GM19372 (cell line): Measurements from ENCODE around the gene GPC6.

Source experiments
- ATAC-seq: cut with Tn5 transposase; IDR thresholded peaks from one replicate; pipeline ENCODE4 v1.9.1; 2021; ENCODE audit warnings: mild to moderate bottlenecking, low read depth, moderate library complexity; ENCODE audit not compliant: unreplicated experiment

The GPC6 gene

DNA sequence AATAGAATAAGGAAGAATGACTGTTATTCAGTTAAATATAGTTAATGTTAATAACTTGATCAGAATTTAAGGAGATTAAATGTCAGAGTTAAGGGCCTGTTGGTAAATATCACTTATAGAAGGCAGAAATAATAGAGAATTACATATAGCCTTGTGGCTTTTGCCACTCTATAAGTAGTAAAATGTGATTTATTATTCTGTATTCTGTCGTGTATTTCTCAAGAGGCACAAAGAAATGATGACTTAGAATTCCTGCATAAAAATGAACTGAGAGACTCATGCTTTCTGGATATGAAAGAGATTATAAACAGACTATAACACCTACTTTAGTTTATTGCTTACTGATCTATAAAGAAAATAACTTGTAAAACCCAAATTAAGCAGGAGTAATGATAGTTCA is 40.1 kb downstream of the GPC6 start:
- ATAC-seq = no peak

DNA sequence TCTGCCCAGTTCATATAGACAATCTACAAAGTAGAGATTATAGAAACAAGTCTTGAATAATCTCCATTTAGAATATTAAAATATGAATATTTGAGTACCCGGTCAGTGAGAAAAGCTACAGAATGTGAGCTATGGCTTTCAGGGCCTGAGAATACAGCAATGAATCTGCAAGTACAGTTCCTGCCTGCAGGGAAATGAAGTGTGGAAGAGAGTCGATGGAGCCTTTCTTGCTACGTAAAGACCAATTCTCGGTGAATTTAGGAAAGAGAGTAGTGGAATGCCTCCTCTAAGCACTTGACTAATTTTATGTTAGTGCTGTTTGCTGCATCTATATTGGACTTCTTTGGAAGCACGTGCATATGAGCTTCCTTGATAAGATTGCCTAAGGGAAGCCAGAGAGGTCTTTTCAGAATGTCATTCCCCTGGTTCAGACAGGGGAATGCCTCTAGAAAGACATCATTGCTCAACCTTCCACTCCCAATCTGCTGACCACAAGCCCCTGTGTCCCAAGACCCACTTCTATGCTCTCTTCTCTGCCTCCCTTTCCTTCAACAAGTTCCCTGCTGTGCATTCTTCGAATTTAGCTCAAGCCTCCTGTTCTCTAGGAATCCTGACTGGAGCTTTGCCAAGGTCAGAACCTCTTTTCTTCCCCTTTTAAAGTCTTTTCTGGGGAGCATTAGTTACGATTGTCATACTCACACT is 41.9 kb downstream of the GPC6 start:
- ATAC-seq = no peak

DNA sequence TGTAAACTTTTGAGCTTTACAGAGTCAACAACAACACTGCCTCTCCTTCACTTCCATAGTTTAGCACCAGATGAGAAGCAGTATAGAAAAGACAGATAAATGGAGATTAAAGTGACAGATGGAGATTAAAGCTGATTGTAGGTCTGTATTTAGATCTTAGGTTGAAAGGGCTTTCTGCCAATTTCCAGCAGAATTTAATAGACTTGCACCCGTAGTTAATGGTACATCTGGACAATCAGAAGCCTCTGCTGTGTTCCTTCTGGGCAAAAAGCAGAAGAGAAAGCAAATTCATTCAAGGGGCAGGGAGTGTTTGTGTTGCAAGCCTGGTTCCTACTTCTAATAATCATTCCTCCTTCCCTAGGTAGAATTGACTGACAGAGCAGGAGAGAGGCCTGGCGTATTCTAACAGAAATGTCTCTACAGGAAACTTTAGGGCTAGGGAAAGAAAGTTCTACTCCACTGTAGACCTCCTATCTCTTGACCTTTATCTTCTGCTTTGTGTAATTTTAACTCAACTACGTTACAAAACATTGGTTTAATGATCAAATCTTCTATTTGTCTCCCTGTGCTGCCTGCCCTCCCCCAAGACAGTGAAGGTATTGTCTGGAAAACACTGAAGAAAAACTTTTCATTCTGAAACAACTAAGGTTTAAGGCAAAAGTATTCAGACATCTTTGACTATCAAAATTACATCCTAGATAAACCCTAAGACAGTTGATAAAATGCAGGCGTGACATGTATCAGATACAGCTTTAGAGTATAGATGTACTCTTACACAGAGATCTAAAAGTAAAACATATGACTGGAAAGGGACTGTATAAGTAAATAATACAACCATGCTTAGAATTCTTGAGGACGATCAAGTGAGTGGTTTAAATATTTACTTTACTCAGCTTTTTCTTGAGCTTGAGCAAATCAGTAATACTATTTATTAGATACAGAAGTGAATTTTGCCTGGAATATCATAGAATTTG is 44.4 kb downstream of the GPC6 start:
- ATAC-seq = no peak

DNA sequence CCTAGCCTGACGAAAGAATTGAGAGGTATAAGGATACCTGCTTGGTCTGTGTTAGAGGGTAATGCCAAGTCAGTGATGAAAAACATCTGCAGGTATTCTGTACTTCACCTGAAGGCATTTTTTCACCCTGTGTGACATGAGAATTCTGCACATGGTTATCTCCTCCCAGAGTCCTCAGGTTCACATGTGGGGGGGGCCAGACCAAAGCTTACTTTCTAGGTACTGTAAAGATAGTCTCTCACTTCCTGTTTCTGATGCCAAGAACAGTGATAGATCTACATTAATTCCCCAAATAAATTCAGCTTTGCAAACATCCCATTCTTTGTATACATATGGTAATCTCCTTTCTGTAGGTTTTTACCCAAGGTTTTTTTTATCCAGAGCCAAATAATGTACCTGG is 53.4 kb downstream of the GPC6 start:
- no peak for ATAC-seq

DNA sequence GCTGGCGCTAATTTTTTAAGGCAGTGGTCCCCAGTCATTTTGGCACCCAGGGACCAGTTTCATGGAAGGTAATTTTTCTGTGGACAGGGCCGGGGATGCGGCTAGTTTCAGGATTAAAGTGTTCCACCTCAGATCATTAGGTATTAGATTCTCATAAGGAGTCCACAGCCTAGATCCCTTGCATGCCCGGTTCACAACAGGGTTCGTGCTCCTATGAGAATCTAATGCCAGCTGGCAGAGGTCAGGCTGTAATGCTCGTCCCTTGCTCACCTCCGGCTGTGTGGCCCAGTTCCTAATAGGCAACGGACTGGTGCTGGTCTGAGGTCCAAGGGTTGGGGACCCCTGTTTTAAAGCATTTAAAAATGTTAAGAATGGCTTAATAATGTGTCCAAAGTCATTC is 54.1 kb downstream of the GPC6 start:
- ATAC-seq = no peak

DNA sequence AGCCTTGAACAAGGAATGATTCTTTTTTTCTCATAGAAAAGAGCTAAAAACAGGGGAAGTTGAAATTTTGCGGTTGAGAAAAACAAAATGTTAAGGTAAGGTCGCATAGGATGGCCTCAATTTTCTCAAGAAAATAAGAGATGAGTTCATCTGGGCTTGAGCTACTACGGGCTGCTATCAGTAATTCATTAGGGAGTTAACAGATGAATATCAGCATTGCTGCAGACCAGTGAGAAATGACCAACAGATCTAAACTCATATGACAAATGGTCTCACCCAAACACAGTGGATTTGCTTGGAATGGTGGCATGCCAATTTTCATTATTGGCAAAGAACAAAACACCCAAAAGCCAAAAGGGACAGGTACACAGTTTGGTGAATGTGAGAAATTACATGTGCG is 56.6 kb downstream of the GPC6 start:
- no peak for ATAC-seq

DNA sequence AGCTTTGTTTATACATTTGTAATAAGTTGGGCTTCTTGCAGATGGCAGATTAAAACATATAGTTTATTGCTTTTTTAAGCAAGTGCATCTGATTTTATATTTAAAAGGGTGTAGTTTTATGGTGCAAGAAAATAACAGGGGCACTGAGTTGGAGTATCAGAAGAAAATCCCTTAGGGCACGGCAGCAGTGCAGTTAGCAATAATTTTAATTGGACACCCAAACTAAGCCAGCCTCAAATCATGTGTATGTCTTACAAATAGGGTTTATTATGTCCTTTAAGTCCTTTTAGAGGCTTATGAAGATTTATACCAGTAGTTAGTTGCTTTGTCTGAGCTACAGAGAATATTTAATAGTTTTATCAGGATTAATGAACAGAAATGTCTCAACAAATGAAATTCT is 57.5 kb downstream of the GPC6 start:
- no peak for ATAC-seq

DNA sequence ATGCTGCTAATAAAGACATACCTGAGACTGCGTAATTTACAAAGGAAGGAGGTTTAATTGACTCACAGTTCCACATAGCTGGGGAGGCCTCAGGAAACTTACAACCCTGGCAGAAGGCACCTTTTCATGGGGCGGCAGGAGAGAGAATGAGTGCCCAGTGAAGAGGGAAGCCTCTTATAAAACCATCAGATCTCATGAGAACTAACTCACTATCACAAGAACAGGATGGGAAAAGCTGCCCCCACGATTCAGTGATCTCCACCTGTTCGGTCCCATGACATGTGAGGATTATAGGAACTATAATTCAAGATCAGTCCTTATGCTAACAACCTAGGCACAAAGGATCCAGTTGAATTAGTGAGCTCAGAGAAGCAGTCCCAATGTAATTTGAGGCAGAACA is 59.4 kb downstream of the GPC6 start:
- ATAC-seq = no peak

DNA sequence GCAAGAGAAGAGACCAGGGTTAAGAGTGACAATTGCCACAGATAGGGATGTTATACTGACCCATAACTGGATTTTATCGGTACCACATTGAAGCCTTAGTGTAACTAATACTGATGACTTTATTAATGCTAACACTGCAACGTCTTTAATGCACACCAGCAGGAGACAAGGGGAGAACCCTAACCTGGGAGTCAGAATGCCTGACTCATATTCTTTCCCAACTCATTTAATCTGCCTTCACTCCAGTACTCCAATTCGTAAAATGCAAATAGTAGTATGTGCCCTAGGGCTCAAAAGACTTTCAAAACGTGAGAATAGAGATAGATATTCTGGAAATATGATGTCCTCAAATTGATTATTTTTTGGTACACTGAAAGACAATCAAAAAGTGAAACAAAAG is 62.4 kb downstream of the GPC6 start:
- ATAC-seq = no peak

DNA sequence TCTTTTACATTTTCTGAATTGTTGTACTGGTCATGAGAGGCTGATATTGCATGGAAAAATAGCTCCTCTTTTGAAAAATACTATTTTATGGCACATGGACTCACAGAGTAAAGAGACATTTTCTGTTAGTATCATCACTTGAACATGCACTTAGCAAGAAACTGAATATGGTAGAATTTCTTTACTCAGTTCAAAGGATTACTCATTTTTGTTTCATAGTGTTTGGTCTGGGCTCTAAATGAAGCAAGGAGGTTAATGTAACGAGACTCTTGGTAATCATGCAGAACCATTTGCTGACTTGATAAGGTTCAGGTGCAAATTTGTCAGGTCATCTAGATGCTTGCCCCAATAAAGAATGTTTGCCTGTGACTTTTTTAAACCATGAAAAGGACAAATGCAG is 63.2 kb downstream of the GPC6 start:
- no peak for ATAC-seq

DNA sequence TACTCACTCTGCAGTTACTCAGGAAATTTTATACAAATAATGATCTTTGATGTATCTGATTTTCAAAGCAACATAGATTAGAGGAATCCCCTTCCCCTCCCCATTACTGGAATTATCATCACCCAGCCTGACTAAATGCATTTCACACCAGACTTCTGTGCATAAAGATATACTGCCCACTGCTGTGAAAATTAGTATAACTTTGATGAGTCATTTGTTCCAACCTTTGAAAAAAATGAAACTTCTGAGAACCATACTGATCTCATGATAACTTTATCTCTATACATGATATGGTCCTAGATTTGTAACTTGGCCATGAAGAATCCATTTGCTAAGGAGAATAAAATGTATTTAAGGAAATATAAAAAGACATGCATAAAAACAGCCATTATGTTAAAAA is 63.9 kb downstream of the GPC6 start:
- ATAC-seq = no peak

DNA sequence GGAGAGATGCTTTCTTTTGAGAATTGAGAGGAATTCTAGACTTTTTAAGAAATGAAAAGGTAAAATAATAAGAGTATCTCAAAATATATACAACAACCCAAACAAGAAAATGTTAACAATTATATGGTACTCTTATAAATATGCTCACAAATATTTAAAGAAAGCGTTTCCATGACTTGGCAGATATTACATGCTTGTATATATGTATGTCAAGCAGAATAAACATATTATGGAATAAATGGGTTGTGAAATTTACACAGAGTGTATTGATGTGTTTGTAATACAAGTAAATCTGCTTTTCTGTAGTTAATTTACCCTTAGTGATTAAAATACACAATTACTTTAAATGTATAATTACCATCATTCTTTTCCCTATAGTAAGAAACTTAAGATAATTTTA is 65.8 kb downstream of the GPC6 start:
- ATAC-seq = no peak

DNA sequence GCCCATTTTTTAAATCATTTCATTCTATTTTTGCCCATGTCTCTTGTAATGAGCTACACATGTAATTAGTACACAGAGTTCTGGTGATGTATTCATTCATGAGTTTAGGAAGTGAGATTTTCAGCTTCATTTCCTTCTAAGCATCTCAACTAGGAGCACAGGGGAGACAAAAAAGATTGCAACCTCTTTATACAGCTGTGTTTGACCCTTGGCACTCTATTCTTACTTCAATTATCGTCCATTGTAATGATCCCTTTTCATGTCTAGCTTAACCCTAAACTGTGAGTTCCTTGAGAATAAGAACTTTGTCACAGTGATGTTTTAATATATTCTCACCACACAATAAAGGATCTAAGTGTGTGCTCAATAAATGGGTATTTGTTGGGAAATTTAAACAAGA is 67.1 kb downstream of the GPC6 start:
- no peak for ATAC-seq

DNA sequence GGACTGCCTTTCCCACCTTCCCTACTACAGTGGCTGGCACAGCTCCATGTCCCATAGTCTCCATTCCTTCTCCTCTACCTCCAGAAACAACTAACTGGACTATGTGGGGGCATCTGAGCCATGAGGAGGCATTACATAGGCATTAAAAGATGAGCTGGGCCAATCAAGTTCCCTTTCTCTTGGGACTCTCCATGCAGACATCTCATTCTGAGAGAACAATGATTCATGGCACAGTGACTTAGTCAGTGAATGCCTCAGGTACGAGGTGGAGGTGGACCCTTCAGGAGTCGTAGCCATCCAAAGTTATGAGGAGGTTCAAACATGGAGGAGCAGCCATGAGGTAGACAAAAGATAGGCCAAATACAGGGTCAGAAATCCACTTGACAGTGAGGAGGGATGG is 70.0 kb downstream of the GPC6 start:
- ATAC-seq = no peak

DNA sequence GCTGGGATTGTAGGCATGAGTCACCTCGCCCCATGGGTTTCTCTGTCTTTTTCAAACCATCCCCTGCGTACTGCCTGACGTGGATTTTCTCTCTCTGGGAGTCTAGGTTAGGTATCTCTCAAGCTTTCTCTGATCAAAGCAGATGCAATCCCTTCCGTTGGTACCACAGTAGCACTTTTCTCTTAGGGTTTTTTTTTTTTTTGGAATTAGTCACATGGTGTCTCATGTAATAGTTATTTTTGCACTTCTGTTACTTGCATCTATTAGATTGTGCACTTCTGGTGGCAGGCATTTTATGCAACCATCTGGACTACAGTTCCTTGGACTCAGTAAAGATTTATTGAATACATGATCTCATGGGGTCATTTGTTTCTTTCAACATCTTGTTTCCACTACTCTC is 72.1 kb downstream of the GPC6 start:
- ATAC-seq = no peak

DNA sequence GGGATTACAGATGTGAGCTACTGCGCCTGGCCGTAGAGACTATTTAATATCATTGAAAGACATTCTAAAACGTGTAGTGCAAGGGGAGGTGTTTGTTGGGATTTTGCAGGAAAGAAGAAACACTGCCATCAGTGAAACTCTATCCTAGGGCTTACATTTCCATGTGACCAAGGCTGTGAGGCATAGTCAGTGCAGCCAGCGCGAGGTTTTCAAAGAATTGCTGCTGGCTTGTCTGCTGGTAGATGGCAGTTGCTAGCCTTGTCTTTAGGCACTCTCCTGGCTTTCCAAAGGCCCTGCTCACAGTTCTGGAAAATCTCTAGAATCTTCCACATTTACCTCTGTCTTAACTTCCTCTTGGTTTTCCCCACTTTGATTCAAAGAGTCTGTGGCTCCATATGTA is 77.5 kb downstream of the GPC6 start:
- ATAC-seq = no peak

DNA sequence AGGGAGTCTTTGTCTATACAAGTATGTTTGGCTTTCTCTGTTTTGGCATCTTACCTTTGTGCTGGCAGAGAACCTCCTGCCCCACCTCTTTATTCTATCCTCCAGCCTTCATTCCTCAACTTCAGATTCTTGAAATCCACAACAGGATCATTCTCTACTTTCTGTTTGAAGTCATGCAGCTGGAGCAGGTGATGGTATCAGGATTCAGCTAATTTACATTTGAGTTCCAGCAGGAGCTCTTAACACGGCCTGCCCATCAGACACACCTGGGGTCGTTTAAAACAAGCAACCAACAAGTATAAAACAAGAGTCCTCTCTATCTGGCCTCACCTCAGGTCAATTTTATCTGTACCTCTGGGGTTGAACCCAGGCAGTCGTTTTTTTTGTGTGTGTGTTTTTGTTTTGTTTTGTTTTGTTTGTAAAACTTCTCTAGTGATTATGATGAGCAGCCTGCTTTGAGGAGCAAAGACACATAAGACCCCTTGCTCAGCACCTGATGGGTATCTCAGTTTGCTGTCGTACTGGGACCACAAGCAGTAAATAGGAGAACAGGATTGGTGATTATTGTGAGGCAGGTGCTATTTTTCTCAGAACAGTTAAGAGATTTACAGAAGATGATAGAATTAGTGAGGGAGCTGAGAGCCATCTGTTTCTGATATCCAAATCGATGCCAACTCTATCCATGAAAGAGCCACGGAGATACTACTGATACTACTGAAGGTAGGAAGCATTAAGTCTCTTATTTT is 78.4 kb downstream of the GPC6 start:
- no peak for ATAC-seq

DNA sequence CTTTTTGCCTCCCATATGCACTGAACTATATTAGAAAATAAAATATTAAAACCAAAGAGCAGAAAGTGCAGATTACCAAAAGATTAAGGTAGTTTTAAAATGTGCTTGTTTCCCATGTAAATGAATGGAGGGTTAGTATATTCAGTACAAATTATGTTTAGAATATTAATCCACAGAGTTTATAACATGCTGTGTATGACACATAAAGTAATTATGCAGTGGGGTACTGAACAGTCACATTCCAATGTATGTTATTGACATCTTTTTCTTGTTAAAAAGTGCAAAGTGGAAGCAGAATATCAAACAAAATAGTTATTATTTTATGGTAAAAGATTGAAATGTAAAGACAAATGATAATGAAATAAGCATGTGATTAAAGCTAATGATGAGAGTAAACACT is 79.3 kb downstream of the GPC6 start:
- no peak for ATAC-seq

DNA sequence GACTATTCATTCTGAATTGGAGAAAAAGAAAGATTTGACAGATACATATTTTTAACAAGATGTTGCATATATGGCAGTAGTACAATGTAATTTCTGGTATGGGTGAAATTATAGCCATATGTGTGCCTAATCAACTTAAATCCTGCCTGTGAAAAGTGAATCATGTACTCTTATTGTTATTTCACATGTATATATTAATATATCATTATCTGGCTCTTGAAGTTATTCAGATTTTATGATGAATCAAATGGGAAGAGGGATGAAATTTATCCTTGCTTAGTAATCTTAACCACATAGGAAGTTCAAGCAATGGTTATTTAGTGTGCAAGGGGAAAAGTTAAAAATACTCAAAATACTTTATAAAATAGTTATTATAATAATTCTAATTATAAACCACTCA is 80.5 kb downstream of the GPC6 start:
- no peak for ATAC-seq

DNA sequence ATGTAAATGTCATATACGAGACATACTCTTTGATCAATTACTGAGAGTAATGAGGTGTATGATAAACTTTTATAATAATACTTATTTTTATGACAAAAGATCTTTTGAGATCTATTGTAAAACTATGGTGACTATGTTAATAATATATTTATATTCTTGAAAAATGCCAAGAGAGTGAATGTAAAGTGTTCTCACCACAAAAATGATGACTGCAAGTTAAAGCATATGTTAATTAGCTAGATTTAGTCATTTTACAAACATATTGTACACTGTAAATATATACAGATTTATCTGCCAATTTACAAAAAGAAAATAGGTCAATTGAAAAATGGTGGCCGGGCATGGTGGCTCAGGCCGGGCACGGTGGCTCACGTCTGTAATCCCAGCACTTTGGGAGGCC is 81.0 kb downstream of the GPC6 start:
- ATAC-seq = no peak

DNA sequence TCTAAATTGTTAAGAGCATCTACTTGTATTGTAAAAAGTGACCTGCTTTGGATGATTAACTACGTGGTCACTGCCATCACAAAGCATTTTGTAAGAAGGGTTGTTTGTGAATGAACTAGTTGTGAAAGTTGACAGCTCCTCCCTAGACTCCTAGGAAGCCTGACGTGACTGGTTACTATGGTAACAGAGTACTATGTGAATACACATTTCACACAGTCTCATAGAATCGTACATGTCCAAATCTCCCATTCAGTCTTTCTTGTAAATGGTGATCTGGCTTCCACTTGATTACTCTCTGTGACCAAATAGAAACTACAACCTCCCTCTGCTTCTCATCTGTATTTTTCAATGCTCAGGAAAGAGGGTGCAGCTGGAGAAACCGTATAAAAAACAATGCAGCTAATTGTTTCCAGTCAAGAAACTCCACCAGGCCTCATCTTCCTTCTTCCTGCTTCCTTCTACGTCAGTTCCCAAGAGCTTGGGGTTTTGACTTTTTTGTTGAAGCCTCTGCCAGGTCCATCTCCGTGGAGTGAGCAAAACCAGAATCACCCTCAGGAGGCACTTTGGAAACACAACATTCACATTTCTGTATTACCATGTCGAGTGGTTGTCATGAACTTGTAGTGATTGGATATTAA is 83.4 kb downstream of the GPC6 start:
- no peak for ATAC-seq
